NOMO-1 treated with dmso at 0.1 percent for 144 hours (cell line): ENCODE results near the gene MRPL10.
"Not testable (repeated sequence)": the region's sequence is repeated elsewhere in the genome, so short reads cannot be mapped to it uniquely, and the experiment has no call there.

Source experiments
- DNase-seq: peaks from one replicate; lab custom pipeline; 2025; ENCODE audit not compliant: unreplicated experiment; lab: John Stamatoyannopoulos, UW

The MRPL10 gene

GRCh38 chr17:47792979-47793378 lies 38.4 kb downstream of the MRPL10 start:
- DNase-seq, result no peak

GRCh38 chr17:47792457-47792856 lies 38.9 kb downstream of the MRPL10 start:
- DNase-seq, result no peak

- no peak for DNase-seq
These were observed 40.3 kb downstream of the MRPL10 start for GRCh38 chr17:47791025-47791424.

- no peak for DNase-seq
These were observed 41.5 kb downstream of the MRPL10 start for GRCh38 chr17:47789611-47790561.

- no peak for DNase-seq
These were observed 45.7 kb downstream of the MRPL10 start for GRCh38 chr17:47785538-47786123.

- no peak for DNase-seq
These were observed 49.9 kb downstream of the MRPL10 start for GRCh38 chr17:47781397-47781796.

- DNase-seq, result no peak
These were observed 53.1 kb downstream of the MRPL10 start for GRCh38 chr17:47778184-47778635.

GRCh38 chr17:47776330-47777197 lies 54.8 kb downstream of the MRPL10 start:
- DNase-seq, result no peak

- no peak for DNase-seq
These were observed 56.3 kb downstream of the MRPL10 start for GRCh38 chr17:47774987-47775580.

GRCh38 chr17:47774331-47774730 lies 57.0 kb downstream of the MRPL10 start:
- no peak for DNase-seq

GRCh38 chr17:47773649-47774048 lies 57.7 kb downstream of the MRPL10 start:
- DNase-seq, result not testable (repeated sequence)
